Astrocyte (in vitro differentiated cells and primary cell): ENCODE measurements around the gene AICDA. TPM values are rescaled to one million over a fixed set of nuclear protein-coding genes. Genes with fewer than 3 reads are reported as not detected.
"Not testable (repeated sequence)": the region's sequence is repeated elsewhere in the genome, so short reads cannot be mapped to it uniquely, and the experiment has no call there.

Experiments
- DNase-seq: peaks from one replicate; pipeline ENCODE4 v3.0.0-alpha.2; 2010; ENCODE audit warnings: low read depth
- FAIRE-seq: peaks from 2 replicates; lab custom pipeline; 2011; peaks lifted over from hg19 to GRCh38; lab: Jason Lieb, UNC
- H2AFZ ChIP-seq: 2 replicates; pipeline ENCODE4 v1.6.0; 2012; ENCODE audit warnings: low read depth, low read length, inconsistent platforms
- H3K27ac ChIP-seq: 2 replicates; pipeline ENCODE4 v1.5.1; 2011; ENCODE audit warnings: low read depth, low read length, inconsistent platforms
- H3K27me3 ChIP-seq: 2 replicates; pipeline ENCODE4 v1.6.0; 2011; ENCODE audit warnings: low read length, inconsistent platforms; ENCODE audit not compliant: insufficient read depth
- H3K36me3 ChIP-seq: 2 replicates; pipeline ENCODE4 v1.5.1; 2011; ENCODE audit warnings: low read length, inconsistent platforms; ENCODE audit not compliant: insufficient read depth
- H3K4me1 ChIP-seq: 2 replicates; pipeline ENCODE4 v1.5.1; 2011; ENCODE audit warnings: low read length, inconsistent platforms; ENCODE audit not compliant: insufficient read depth
- H3K4me2 ChIP-seq: 2 replicates; pipeline ENCODE4 v1.6.0; 2012; ENCODE audit warnings: low read length, inconsistent platforms
- H3K4me3 ChIP-seq: 2 replicates; pipeline ENCODE4 v1.5.1; 2011; ENCODE audit warnings: low read depth, mild to moderate bottlenecking, low read length, inconsistent platforms; ENCODE audit not compliant: insufficient read depth
- H3K79me2 ChIP-seq: 2 replicates; pipeline ENCODE4 v1.6.0; 2012; ENCODE audit warnings: mild to moderate bottlenecking, low read length, inconsistent platforms; ENCODE audit not compliant: insufficient read depth
- H3K9ac ChIP-seq: 2 replicates; pipeline ENCODE4 v1.6.0; 2012; ENCODE audit warnings: mild to moderate bottlenecking, low read length, inconsistent platforms
- H3K9me3 ChIP-seq: 2 replicates; pipeline ENCODE4 v1.5.1; 2012; ENCODE audit warnings: low read depth, mild to moderate bottlenecking, low read length, inconsistent platforms; ENCODE audit not compliant: insufficient read depth
- H4K20me1 ChIP-seq: 2 replicates; pipeline ENCODE4 v1.6.0; 2012; ENCODE audit warnings: low read length, inconsistent platforms; ENCODE audit not compliant: insufficient read depth
- H3K27ac Mint-ChIP-seq: one replicate; pipeline ENCODE4 v1.8.0; 2021; ENCODE audit warnings: mild to moderate bottlenecking, mixed read lengths; ENCODE audit not compliant: unreplicated experiment
- H3K27me3 Mint-ChIP-seq: one replicate; pipeline ENCODE4 v1.8.0; 2021; ENCODE audit warnings: low read depth, mixed read lengths; ENCODE audit not compliant: unreplicated experiment
- H3K36me3 Mint-ChIP-seq: one replicate; pipeline ENCODE4 v1.8.0; 2021; ENCODE audit warnings: low read depth, mixed read lengths; ENCODE audit not compliant: unreplicated experiment
- H3K4me1 Mint-ChIP-seq: one replicate; pipeline ENCODE4 v1.8.0; 2021; ENCODE audit warnings: low read depth, mixed read lengths; ENCODE audit not compliant: unreplicated experiment
- H3K4me3 Mint-ChIP-seq: one replicate; pipeline ENCODE4 v1.8.0; 2021; ENCODE audit warnings: mild to moderate bottlenecking, moderate library complexity, mixed read lengths; ENCODE audit not compliant: unreplicated experiment
- H3K9me3 Mint-ChIP-seq: one replicate; pipeline ENCODE4 v1.8.0; 2021; ENCODE audit warnings: mild to moderate bottlenecking, mixed read lengths; ENCODE audit not compliant: unreplicated experiment
- CTCF ChIP-seq: IDR thresholded peaks from 2 replicates; pipeline ENCODE4 v1.5.1; 2011; ENCODE audit warnings: low read depth, mild to moderate bottlenecking, inconsistent platforms, low read length, moderate library complexity; ENCODE audit not compliant: insufficient read depth
- EZH2 ChIP-seq: IDR thresholded peaks from 2 replicates; pipeline ENCODE4 v1.6.1; 2012; ENCODE audit warnings: mild to moderate bottlenecking, low read length, inconsistent platforms; ENCODE audit not compliant: insufficient read depth
- total RNA-seq: library from RNA; stranded (reverse); gene quantifications from 2 replicates; pipeline ENCODE4 v1.2.1, GENCODE V29; 2021

Gene AICDA
- total RNA-seq, 1 donor from 2014 or later = not detected

DNA sequence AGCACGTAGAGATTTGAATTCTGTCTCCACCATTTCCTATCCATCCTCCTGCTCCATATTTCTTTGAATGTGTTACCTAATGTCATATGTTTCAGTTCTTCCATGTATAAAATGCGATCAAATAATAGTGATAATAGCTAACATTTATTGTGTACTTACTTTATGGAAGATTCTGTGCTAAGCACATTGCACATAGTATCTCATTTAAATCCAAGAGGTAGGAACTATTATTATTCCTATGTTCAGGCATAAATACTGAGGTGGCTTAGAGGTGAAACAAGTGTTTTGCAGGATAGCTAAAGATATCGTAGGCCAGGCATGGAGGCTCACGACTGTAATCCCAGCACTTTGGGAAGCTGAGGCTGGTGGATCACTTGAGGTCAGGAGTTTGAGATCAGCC, 17.5 kb upstream of the AICDA start:
- Mint-ChIP-seq H3K27me3 (no peaks in the 10 kb centered on the region), H3K27ac (peak overlapping the region; percentile 93), H3K36me3 (no peaks in the 10 kb centered on the region), H3K4me3 (no peak overlapping the region), H3K9me3 (no peaks in the 10 kb centered on the region), H3K4me1 (peaks cover 26% of the 10 kb centered on the region)
- Histone ChIP-seq H3K4me1 (peaks cover 6% of the 10 kb centered on the region), H3K4me3 (no peak overlapping the region), H4K20me1 (no peaks in the 10 kb centered on the region), H2AFZ (no peak overlapping the region), H3K36me3 (no peaks in the 10 kb centered on the region), H3K9ac (no peak overlapping the region), H3K4me2 (peak overlapping the region; percentile 38), H3K27ac (peak overlapping the region; percentile 56), H3K79me2 (no peaks in the 10 kb centered on the region), H3K27me3 (no peaks in the 10 kb centered on the region), H3K9me3 (no peaks in the 10 kb centered on the region)
- TF ChIP-seq EZH2 (no peak), CTCF (no peak)
- FAIRE-seq = no peak
- DNase-seq = no peak

GRCh38 chr12:8629486-8630033, 16.9 kb upstream of the AICDA start:
- no peaks in the 10 kb centered on the region for H3K9me3 ChIP-seq
- peaks cover 6% of the 10 kb centered on the region for H3K4me1 ChIP-seq
- no peaks in the 10 kb centered on the region for H3K79me2 ChIP-seq
- H3K4me2 ChIP-seq = peak overlapping the region; percentile 38
- DNase-seq (peak; percentile 72), FAIRE-seq (no peak)
- Mint-ChIP-seq H3K27me3 (no peaks in the 10 kb centered on the region), H3K4me3 (peak overlapping the region; percentile 12), H3K9me3 (no peaks in the 10 kb centered on the region), H3K27ac (peak overlapping the region; percentile 93), H3K36me3 (no peaks in the 10 kb centered on the region), H3K4me1 (peaks cover 26% of the 10 kb centered on the region)
- peak overlapping the region; percentile 56 for H3K27ac ChIP-seq
- no peaks in the 10 kb centered on the region for H4K20me1 ChIP-seq
- H2AFZ ChIP-seq = no peak overlapping the region
- no peaks in the 10 kb centered on the region for H3K36me3 ChIP-seq
- no peak overlapping the region for H3K9ac ChIP-seq
- H3K27me3 ChIP-seq = no peaks in the 10 kb centered on the region
- no peak overlapping the region for H3K4me3 ChIP-seq
- TF ChIP-seq CTCF (no peak), EZH2 (no peak)

GRCh38 chr12:8628731-8629130, 16.1 kb upstream of the AICDA start:
- FAIRE-seq = no peak

GRCh38 chr12:8624750-8625149, 12.1 kb upstream of the AICDA start:
- not testable (repeated sequence) for H3K27ac Mint-ChIP-seq, H3K9me3 Mint-ChIP-seq, H3K27ac ChIP-seq, H3K4me2 ChIP-seq, H3K36me3 Mint-ChIP-seq, H3K36me3 ChIP-seq, H4K20me1 ChIP-seq, DNase-seq, H2AFZ ChIP-seq, H3K4me1 ChIP-seq, H3K4me3 ChIP-seq, H3K27me3 ChIP-seq, FAIRE-seq, H3K79me2 ChIP-seq, H3K27me3 Mint-ChIP-seq, H3K9me3 ChIP-seq, H3K4me3 Mint-ChIP-seq, H3K9ac ChIP-seq
- H3K4me1 Mint-ChIP-seq = peaks cover 13% of the 10 kb centered on the region

More at GRCh38 chr12:8628731-8629130, 16.1 kb upstream of the AICDA start:
- H3K27me3 Mint-ChIP-seq = no peaks in the 10 kb centered on the region
- peak; percentile 25 for DNase-seq
- Histone ChIP-seq H4K20me1 (no peaks in the 10 kb centered on the region), H3K79me2 (no peaks in the 10 kb centered on the region), H3K4me2 (no peak overlapping the region), H3K9ac (no peak overlapping the region), H3K4me1 (peaks cover 6% of the 10 kb centered on the region), H2AFZ (no peak overlapping the region), H3K9me3 (no peaks in the 10 kb centered on the region), H3K4me3 (no peak overlapping the region), H3K27ac (peak overlapping the region; percentile 56), H3K27me3 (no peaks in the 10 kb centered on the region), H3K36me3 (no peaks in the 10 kb centered on the region)
- peaks cover 26% of the 10 kb centered on the region for H3K4me1 Mint-ChIP-seq
- no peak for TF ChIP-seq EZH2
- no peak for TF ChIP-seq CTCF
- no peak overlapping the region for H3K4me3 Mint-ChIP-seq
- peak overlapping the region; percentile 93 for H3K27ac Mint-ChIP-seq
- H3K36me3 Mint-ChIP-seq = no peaks in the 10 kb centered on the region
- H3K9me3 Mint-ChIP-seq = no peaks in the 10 kb centered on the region
